Medulla oblongata (tissue), 1 donor: ENCODE measurements around the gene LYPD6.

ENCODE experiments used
- DNase-seq: peaks from one replicate; pipeline ENCODE4 v3.0.0-alpha.2; 2015; ENCODE audit errors: extremely low spot score

Gene LYPD6

GRCh38 chr2:149409506-149409905, 79.1 kb downstream of the LYPD6 start:
- no peak for DNase-seq

DNA sequence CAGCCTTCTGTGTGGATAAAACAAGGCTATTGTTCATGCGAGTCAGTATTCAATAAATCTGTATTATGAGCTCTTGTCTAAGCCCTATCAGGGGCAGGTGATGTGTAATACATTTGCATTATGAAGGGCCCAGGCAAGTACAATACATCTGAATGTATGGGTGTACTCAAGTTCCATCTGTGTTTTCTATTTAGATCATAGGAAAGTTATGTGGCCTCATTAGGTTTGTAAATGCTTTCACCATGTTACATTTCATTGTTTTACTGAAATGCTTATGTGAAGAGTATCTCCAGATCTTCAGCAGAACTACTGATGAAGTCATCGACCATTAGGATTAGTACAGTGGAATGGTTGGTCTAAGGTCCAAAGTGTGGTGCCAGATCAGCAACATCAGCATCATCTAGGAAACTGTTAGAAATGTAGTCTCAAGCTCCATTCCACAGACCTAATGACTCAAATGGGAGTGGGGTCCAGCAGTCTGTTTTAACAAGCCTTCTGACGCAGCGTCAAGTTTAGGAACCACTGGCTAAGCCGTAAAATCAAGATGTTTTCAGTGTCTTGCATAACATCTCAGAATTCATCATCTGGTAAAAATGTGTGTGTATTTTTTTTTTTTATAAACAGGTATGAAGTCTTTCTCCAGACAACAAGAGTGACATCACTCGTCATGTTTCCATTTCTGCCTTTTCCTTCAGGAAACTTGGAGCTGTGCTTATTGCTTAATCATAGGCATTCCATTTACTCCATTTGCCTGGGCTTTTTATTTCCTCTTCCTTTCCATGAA, 80.5 kb downstream of the LYPD6 start:
- DNase-seq = no peak

GRCh38 chr2:149413487-149413886, 83.1 kb downstream of the LYPD6 start:
- no peak for DNase-seq

GRCh38 chr2:149415086-149415485, 84.7 kb downstream of the LYPD6 start:
- DNase-seq = no peak

GRCh38 chr2:149418065-149418464, 87.7 kb downstream of the LYPD6 start:
- DNase-seq = no peak

GRCh38 chr2:149420053-149420963, 89.9 kb downstream of the LYPD6 start:
- DNase-seq = no peak

DNA sequence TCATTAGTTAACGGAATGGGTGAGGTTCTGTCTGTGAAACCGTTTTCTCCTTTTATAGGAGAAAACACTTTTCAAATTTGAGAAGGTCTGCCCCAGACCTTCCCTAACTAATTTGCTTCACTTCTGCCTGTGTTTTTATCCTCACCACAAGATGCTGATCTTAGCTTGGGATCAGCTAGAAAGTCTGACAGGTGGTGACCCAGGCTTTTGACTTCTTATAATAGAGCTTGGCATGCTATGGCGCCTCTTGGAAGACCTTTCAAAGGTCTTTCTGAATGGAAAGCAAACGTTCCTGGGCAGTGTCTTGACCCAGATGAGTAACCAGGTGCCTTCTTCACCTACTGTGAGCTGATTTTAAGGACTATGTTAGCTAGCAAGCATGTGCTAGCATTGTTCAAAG, 91.4 kb downstream of the LYPD6 start:
- DNase-seq = no peak

DNA sequence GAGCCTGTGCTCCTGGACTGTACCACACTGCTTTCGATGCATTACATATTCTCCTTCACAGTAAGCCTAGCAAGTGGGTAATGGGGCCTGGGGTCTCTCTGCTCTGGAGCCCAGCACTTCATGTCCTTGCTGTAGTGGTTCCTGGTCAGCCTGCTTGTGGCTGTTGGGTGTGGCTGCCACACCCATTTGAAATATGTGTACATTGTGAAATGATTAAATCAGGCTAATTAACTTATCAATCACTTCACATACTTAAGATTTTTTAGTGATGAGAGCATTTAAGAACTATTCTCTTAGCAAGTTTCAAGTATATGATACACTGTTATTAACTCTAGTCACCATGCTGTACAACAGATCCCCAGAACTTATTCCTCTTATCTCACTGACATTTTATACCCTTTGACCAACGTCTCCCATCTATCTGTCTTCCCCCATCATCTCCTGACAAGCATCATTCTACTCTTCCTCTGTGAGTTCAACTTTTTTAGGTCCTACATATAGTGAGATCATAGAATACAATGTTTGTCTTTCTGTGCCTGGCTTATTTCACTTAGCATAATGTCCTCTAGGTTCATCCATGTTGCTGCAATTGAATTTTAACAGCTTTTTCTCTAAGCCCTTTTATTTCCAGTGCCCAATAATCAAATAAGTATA, 92.1 kb downstream of the LYPD6 start:
- DNase-seq = no peak

- DNase-seq = no peak
Observed at GRCh38 chr2:149422991-149423338, 92.6 kb downstream of the LYPD6 start.

DNA sequence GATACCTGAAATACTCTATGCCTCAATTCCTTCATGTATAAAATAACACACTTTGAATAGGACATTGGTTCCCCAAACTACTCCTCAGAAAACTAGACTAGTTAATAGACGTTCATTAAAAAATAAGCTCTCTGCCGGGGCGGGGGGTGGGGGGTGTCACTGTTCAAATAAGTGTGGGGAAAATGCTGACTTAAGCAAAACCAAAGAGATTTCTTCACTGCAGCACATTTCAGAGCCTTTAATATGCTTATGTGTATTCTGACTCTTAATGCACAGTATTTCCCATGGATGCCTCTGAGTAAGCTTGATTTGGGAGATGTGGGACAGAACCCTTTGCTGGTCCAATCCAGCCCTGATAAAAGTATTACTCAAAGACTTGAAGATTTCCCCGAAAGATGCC, 93.2 kb downstream of the LYPD6 start:
- DNase-seq = no peak

GRCh38 chr2:149427387-149427786, 97.0 kb downstream of the LYPD6 start:
- DNase-seq = no peak

DNA sequence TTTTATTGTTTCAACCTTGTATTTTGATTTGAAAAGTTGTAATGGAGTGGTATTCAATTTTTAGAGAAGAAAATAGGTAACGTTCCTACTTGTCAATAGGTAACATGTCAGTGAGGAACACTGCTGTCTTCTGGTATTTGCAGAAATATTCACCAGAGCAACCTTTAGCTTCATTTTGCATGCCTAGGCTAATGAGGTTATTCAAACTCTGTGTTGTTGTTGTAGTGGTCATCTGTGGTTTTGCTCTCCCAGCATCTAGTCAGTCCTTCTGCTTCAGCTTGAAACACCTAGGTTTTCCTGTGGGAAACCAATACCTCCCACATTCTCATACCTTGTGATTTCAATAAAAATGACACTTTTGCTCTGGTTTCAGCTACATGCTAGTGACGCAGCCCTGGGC, 98.4 kb downstream of the LYPD6 start:
- DNase-seq = no peak

DNA sequence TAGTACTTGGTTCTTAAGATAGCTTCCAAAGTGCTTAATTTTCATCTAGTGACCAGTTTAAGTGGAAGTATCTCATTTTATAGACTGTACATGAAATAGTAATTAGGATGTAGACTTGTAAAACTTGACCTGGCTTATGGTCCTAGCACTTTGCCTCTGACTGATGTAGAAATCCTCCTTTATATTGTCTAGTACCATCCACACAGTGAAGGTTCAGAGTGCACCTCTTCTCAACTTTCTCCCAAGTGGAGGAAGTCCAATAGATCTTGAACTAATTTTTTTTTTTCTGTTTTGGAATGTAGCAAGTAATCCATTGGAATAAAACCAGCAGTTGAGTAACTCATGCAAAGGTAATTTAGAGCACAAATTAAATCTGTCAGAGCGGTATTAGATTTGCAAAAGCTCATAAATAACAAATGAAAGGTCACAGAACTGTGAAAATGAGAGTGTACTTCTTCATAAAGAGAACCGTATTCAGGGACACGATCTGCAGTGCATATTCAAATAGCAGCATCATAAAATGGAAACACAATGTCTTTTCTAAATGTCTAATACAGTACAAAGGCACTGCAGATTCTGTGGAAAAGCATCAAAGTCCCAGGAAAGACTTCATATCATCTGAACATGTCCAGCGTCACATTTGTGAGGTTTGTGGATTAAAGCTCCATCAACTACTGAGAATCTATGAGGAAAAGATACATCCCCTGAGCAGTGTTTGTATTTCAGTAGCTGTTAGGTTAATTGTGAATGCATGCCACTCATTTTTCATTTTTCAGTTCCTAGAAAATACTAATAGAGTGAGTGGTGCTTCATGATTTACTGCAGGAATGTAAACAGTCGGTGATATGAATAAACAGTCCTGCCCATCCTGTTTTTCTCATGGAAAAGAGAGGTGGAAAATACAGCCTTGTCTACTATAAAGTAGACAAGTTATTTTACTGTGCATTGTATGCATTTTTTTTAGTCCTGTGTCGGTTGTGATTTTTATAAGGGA, 100.7 kb downstream of the LYPD6 start:
- DNase-seq = no peak

DNA sequence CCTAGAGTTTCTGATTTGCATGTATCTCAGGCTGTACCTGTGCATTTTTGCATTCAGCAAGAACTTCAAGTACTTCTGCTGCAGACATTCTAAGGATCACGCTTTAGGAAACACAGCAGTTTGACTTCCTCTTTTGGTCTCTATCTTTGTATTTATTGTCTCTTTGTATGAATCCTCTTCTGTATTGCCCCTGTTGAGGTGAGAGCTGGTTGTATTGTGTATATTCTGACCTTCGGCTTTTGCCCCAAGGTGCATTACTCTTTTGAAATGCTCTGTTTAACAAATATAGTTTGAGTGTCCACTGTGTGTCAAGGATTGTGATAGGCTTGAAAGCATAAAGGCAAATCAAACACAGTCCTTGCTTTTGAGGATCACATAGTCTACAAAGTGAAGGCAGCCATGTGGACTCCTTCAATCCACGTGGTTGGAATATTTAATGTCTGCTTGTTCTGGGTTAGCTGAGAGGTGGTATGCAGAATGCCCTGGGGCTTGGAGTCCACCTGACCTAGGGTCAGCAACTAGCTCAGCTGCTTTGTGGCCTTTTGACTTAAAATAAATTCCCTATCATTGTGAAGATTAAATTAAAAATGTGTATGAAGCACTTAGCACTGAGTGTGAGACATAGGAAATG, 108.1 kb downstream of the LYPD6 start:
- no peak for DNase-seq

- DNase-seq = no peak
Observed at GRCh38 chr2:149441255-149441654, 110.9 kb downstream of the LYPD6 start.

GRCh38 chr2:149442346-149442745, 112.0 kb downstream of the LYPD6 start:
- no peak for DNase-seq

DNA sequence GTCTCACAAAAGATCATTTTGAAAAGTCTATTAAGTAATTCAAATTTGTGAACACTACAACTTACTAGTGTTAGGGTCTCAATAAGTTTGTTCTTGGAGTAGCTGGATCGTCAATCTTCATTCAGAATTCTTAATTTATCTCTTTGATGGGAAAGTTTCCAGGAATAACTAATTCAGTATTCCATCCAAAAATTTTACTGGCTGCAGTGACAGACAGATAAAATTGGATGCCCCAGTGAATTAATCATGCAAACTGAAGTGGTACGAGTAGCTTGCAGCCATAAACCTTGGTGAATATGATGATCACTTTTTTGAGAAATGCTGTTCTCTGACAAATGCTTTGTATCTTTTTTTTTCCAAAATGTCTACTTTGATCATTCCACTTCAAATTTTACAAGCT, 112.8 kb downstream of the LYPD6 start:
- no peak for DNase-seq

GRCh38 chr2:149446748-149447147, 116.4 kb downstream of the LYPD6 start:
- DNase-seq = no peak

- no peak for DNase-seq
Observed at GRCh38 chr2:149448315-149448714, 117.9 kb downstream of the LYPD6 start.

DNA sequence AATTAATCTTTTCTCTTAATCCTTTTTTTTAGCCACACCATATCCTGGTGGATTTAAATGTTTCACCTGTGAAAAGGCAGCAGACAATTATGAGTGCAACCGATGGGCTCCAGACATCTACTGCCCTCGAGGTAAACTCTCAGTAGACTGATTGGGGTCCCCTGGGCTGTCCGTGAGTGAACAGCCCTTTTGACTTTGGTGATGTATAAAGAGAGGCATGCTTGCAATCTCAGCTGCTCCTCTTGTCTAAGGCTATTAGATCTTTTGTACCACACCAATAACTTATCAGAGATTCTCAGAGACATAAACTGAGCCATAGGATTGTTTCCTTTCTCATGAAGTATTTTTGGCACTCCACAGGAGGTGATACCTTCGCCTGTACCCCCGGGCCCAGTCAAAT, 118.6 kb downstream of the LYPD6 start:
- DNase-seq = no peak
